ENCODE data around the gene CLEC20A.

Gene CLEC20A

GRCh38 chr1:178484698-178485225, 12.0 kb downstream of the CLEC20A start:
- in situ Hi-C loops (cut with HindIII; ENCODE audit: low sequenced_read_pairs), result no loop called here

- in situ Hi-C loops (cut with HindIII; ENCODE audit: low sequenced_read_pairs), result no loop called here
These were observed 13.4 kb downstream of the CLEC20A start for GRCh38 chr1:178483251-178483957.

DNA sequence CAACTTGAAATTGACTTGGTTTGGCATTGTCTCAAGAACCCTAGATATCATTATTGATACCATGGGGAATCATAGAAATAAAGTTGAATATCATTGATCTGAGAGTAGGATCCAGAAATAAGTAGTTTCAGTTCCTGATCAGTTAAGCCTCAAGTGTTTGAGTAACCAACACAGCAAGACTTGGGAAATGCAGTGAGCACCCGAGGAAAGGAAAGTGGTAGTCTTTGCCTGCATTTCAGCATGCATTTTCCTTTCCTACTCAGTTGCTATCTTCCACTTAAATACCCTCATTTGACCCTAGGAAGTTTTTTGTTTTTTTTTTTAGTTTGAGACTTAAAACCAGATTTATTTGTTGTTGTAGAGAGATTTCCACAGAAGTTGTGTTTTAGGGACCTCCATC, 18.9 kb downstream of the CLEC20A start:
- in situ Hi-C loops (cut with HindIII; ENCODE audit: low sequenced_read_pairs), result no loop called here

GRCh38 chr1:178477373-178477772, 19.4 kb downstream of the CLEC20A start:
- in situ Hi-C loops (cut with HindIII; ENCODE audit: low sequenced_read_pairs), result no loop called here

- in situ Hi-C loops (cut with HindIII; ENCODE audit: low sequenced_read_pairs), result no loop called here
These were observed 24.2 kb downstream of the CLEC20A start for GRCh38 chr1:178472531-178472930.

DNA sequence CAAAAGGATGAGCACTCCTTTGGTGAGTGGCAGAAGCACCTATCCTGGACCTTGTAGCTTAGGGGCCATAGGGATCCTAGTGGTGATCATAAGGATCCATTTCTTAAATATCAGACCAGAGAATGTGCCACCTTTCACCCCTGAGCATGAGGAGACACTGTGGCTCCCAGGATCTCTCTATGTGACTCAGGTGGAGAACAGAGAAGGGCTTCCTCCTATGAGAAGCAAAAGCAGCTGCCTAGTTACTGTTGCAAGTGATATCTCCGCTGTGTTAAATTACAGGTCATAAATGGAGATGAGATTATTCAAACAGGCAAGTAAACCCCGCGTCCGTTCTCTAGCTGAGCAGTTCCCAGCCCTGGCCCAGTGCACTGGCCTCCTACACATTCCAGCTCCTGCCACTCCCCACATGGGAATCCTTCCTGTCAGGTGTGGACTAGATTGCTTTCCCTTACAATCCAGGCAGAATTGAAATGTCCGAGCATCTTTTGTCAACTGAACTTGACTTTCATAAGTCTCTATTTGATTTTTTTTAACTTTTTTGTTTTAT, 26.3 kb downstream of the CLEC20A start:
- in situ Hi-C loops (cut with HindIII; ENCODE audit: low sequenced_read_pairs), result no loop called here

- in situ Hi-C loops (cut with HindIII; ENCODE audit: low sequenced_read_pairs), result no loop called here
These were observed 28.9 kb downstream of the CLEC20A start for GRCh38 chr1:178467837-178468236.

DNA sequence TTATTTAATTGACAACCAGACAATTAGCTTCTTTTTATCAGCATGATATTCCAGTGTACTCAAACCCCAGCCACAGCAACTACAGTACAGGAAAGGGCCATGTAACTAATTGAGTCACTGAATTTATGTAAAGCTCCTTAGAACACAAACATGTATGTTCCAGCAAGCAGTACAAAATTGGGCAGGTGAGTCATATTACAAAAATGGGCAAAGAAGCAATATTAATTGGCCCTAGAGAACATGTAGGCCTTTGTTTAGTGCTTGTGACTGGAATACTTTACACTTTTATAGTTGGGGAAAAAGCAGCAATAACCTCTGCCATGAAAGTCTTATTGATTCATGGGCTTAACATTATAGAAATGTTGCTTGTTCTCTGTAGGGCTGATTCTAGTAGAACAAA, 31.8 kb downstream of the CLEC20A start:
- in situ Hi-C loops (cut with HindIII; ENCODE audit: low sequenced_read_pairs), result no loop called here

DNA sequence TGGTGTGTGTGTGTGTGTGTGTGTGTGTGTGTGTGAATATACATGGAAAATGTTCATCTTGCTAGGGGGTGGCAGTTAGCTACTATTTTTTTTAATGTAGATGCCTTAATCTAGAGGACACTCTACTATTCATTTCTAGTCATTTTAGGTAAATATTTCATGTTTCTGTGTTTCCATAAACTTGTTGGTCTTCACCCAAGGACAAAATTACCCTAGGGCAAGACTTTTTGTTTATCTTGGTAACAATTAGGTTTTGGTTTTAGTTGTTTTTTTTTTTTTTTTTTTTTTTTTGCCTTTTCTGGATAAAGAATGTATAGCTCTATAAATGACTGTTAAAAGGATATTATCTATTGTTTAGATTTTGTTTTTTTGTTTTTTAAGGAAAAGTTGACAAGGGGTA, 32.2 kb downstream of the CLEC20A start:
- in situ Hi-C loops (cut with HindIII; ENCODE audit: low sequenced_read_pairs), result no loop called here

- in situ Hi-C loops (cut with HindIII; ENCODE audit: low sequenced_read_pairs), result no loop called here
These were observed 32.6 kb downstream of the CLEC20A start for GRCh38 chr1:178464141-178464540.

DNA sequence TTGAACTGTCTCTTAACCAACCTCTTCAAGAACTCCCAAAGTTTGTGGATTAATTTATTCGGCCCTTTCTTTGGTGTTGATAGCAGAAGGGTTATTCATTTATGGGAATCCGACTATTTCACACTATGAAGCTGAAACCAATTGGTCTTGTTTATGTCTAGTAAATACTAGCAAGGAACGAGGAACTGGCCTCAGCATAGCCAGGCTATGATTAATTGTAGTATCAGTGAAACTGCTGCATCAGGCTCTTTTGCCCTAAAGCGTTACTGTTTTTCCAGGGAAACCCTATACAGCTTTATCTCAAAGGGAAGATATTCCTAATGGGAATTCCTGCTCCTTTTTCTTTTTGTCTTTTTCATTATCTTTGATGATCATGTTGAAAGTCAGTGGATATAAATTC, 35.1 kb downstream of the CLEC20A start:
- in situ Hi-C loops (cut with HindIII; ENCODE audit: low sequenced_read_pairs), result no loop called here

DNA sequence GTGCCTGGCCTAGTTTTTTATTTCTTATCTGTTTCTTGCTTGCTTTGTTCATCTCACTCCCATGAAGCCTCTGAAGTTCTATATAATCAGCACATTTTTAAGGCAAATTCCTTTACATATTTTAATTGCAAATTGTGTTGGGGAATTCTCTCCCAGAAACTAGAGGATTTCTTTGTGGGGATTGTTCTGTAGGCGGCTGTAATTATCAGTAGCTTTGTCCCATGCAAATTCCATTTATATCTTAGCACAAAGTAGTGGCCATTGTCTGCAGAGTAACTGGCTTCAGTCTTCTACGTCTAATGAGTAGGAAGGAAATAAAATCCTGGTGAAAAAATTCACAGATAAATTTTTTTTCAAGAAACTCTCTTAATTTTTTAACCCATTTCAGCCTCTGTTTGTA, 35.7 kb downstream of the CLEC20A start:
- in situ Hi-C loops (cut with HindIII; ENCODE audit: low sequenced_read_pairs), result no loop called here

GRCh38 chr1:178458203-178458602, 38.6 kb downstream of the CLEC20A start:
- in situ Hi-C loops (cut with HindIII; ENCODE audit: low sequenced_read_pairs), result no loop called here

GRCh38 chr1:178457651-178458050, 39.1 kb downstream of the CLEC20A start:
- in situ Hi-C loops (cut with HindIII; ENCODE audit: low sequenced_read_pairs), result no loop called here

DNA sequence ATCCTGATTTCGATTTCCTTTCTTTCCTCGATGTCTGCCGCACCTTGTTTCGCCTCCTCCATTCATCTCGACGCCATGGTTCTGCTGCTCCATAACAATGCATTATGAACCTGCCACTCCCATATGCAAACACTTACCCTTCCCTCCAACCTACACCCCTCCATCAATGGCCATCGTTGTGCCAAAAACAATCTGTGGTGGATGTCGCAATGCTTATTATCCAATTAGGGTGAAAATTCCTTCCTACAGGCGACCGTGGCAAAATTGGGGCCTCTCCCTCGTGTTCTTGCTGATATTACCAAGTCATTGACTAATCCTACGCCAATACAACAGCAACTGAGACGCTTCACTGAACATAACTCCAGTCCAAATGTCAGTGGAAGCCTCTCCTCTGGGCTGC, 40.3 kb downstream of the CLEC20A start:
- in situ Hi-C loops (cut with HindIII; ENCODE audit: low sequenced_read_pairs), result no loop called here

DNA sequence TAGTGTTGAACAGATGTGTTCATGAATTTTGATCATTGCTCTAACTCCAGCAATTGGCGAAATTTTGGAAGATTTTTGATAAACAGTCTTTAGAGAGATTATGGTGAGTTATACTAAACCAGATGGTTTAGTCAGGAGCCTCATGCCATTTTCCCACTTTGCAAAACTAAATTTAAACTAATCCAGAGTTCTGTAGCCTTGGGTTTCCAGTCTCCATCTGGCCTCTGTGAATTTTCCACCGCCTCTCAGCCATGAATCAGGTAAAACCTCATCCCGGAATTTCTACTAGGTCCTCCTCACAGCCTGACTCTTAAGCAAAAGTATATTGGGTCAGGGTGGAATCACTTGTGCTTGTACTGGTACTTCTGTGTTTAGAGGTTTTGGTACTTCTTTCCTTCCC, 44.8 kb downstream of the CLEC20A start:
- in situ Hi-C loops (cut with HindIII; ENCODE audit: low sequenced_read_pairs), result no loop called here

DNA sequence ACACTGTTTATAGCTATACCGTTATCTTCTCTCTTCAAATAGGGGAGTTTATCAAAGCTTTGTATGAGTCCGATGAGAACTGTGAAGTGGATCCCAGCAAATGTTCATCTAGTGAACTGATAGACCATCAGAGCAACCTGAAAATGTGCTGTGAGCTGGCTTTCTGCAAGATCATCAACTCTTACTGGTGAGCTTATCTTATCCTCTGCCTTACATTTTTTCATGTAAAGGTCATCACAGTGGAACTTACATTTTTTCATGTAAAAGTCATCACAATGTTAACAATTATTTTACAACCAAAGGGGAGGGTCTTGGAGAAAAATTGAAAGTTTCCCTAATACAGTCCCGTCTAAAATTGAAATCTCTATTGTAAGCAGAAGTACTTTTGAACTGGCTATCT, 45.2 kb downstream of the CLEC20A start:
- in situ Hi-C loops (cut with HindIII; ENCODE audit: low sequenced_read_pairs), result no loop called here

DNA sequence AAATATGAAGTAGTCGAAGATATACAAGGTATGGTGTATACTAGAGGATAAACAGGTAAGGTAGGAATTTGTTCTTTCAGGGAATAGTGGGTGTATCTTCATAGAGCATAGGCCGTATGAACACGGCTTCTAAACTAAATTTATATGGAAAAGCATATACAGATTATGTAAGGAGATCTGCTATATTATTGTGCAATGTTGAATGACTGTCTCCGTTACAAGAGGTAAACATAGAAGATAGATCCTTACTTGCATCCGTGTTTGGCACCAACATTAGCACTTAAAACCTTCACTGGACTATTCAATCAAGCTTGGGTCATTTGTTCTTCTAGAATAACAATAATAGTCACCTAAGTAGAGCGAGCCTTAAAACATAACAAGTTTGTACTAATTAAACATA, 45.9 kb downstream of the CLEC20A start:
- in situ Hi-C loops (cut with HindIII; ENCODE audit: low sequenced_read_pairs), result no loop called here

GRCh38 chr1:178442925-178443324, 53.8 kb downstream of the CLEC20A start:
- in situ Hi-C loops (cut with HindIII; ENCODE audit: low sequenced_read_pairs), result no loop called here

GRCh38 chr1:178438432-178438831, 58.3 kb downstream of the CLEC20A start:
- in situ Hi-C loops (cut with HindIII; ENCODE audit: low sequenced_read_pairs), result no loop called here

DNA sequence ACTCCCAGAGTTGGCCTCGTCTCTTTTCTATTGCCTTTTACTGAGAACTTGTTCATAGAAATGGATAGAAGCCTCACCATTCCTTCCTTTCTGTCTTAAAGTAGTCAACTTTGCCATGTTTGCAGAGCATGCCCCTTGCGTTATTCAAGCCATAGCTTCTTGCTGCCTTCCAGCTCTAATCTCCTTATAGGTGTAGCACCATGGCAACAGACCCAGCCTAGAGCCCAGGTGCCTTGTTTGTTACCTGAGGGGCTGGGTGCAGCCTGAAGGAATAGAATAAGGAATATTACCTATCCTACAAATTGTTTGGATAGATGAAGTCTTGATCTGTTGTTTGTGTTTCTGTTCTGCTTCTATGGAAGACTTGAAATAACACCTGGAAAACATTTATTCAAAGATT, 59.9 kb downstream of the CLEC20A start:
- in situ Hi-C loops (cut with HindIII; ENCODE audit: low sequenced_read_pairs), result no loop called here

DNA sequence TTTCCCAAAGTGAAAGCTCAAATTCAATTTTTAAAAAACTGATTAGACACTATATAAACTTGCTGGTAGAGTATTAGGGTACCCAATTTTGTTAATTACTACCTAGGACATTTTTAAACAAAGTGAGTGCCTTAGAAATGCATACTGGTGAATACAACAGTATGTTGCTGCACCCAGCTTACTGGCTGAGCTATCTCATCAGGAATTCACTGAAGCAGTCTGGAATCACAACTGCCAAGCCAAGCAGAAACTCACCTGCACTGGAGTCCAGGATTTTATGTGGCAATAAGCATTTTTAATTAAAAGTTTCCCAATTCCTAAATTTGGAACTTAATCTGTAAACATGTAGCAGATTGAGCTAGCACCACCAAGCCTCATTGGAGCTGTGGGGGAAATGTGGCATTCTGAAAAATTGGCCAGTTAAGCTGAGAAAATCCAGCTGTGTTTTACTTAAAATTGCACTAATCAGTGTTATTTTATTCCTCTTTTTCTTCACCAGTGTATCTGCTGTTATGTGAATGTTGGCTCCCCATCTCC, 61.8 kb downstream of the CLEC20A start:
- in situ Hi-C loops (cut with HindIII; ENCODE audit: low sequenced_read_pairs), result no loop called here

Measured in DLD1 (cell line).